ENCODE results near the gene WDR77.

DNA sequence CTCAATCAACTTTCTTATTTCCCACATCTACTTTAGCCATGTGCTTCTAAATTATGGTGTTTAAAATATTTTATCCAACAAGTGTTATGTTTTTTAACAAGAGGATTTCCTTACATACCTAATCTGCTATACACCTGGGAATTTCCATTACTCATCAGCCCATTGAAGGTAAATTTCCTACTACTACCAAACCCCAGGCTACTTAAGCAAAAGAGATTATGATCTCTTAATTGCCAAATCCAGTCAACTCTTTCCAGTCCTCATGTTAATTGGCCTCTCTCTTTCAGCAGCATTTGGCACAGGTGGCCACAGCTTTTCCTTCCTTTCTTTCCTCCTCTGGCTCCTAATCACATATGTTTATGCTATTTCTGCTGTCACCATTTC is 19.7 kb upstream of the WDR77 start:
- TF ChIP-seq POLR2A (IDR thresholded peaks at IDR 0.05) (no peak), EP300 (IDR thresholded peaks at IDR 0.05) (no peak)
- TF ChIP-seq, protein P1, sequence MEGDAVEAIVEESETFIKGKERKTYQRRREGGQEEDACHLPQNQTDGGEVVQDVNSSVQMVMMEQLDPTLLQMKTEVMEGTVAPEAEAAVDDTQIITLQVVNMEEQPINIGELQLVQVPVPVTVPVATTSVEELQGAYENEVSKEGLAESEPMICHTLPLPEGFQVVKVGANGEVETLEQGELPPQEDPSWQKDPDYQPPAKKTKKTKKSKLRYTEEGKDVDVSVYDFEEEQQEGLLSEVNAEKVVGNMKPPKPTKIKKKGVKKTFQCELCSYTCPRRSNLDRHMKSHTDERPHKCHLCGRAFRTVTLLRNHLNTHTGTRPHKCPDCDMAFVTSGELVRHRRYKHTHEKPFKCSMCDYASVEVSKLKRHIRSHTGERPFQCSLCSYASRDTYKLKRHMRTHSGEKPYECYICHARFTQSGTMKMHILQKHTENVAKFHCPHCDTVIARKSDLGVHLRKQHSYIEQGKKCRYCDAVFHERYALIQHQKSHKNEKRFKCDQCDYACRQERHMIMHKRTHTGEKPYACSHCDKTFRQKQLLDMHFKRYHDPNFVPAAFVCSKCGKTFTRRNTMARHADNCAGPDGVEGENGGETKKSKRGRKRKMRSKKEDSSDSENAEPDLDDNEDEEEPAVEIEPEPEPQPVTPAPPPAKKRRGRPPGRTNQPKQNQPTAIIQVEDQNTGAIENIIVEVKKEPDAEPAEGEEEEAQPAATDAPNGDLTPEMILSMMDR (IDR thresholded peaks at IDR 0.05) = no peak

Measured in sigmoid colon (tissue), 4 donors.